GM18520 (cell line): Measurements from ENCODE around the gene CPT1A.
"Not testable (repeated sequence)": the region's sequence is repeated elsewhere in the genome, so short reads cannot be mapped to it uniquely, and the experiment has no call there.

Experiments
- ATAC-seq: cut with Tn5 transposase; IDR thresholded peaks from one replicate; pipeline ENCODE4 v1.9.1; 2021; ENCODE audit not compliant: unreplicated experiment

Gene CPT1A

GRCh38 chr11:68841718-68842426 lies at the start of gene CPT1A:
TSS of gene CPT1A (minus strand) at chr11:68841916. CDS start at chr11:68815474, 26,442 bp downstream.
- ATAC-seq = no peak

GRCh38 chr11:68890490-68891231 lies 48.9 kb upstream of the CPT1A start:
- ATAC-seq = no peak

GRCh38 chr11:68889948-68890446 lies 48.3 kb upstream of the CPT1A start:
- no peak for ATAC-seq

GRCh38 chr11:68884827-68885226 lies 43.1 kb upstream of the CPT1A start:
- not testable (repeated sequence) for ATAC-seq

- ATAC-seq = no peak
Observed at GRCh38 chr11:68882391-68882790, 40.7 kb upstream of the CPT1A start.

GRCh38 chr11:68881320-68881719 lies 39.6 kb upstream of the CPT1A start:
- ATAC-seq = no peak

GRCh38 chr11:68880851-68881250 lies 39.1 kb upstream of the CPT1A start:
- ATAC-seq = no peak

- ATAC-seq = no peak
Observed at GRCh38 chr11:68878022-68878421, 36.3 kb upstream of the CPT1A start.

GRCh38 chr11:68872216-68873003 lies 30.7 kb upstream of the CPT1A start:
- no peak for ATAC-seq

- ATAC-seq = no peak
Observed at GRCh38 chr11:68870470-68870869, 28.8 kb upstream of the CPT1A start.

GRCh38 chr11:68868221-68868835 lies 26.6 kb upstream of the CPT1A start:
- ATAC-seq = no peak

- no peak for ATAC-seq
Observed at GRCh38 chr11:68867066-68867465, 25.4 kb upstream of the CPT1A start.

GRCh38 chr11:68865241-68865640 lies 23.5 kb upstream of the CPT1A start:
- no peak for ATAC-seq

- ATAC-seq = no peak
Observed at GRCh38 chr11:68863553-68864265, 22.0 kb upstream of the CPT1A start.

GRCh38 chr11:68862421-68862820 lies 20.7 kb upstream of the CPT1A start:
- no peak for ATAC-seq

GRCh38 chr11:68859123-68859522 lies 17.4 kb upstream of the CPT1A start:
- ATAC-seq = no peak

GRCh38 chr11:68857037-68857586 lies 15.4 kb upstream of the CPT1A start:
- no peak for ATAC-seq

- ATAC-seq = not testable (repeated sequence)
Observed at GRCh38 chr11:68856425-68857030, 14.8 kb upstream of the CPT1A start.

- no peak for ATAC-seq
Observed at GRCh38 chr11:68855205-68855981, 13.7 kb upstream of the CPT1A start.
